Stimulated activated naive CD4-positive, alpha-beta T cell (primary cell): ENCODE results near the gene FOXL3.

ENCODE experiments used
- DNase-seq, 6 experiments: peaks; one replicate each; lab custom pipeline; 2025; lab: John Stamatoyannopoulos, UW

Gene FOXL3

DNA sequence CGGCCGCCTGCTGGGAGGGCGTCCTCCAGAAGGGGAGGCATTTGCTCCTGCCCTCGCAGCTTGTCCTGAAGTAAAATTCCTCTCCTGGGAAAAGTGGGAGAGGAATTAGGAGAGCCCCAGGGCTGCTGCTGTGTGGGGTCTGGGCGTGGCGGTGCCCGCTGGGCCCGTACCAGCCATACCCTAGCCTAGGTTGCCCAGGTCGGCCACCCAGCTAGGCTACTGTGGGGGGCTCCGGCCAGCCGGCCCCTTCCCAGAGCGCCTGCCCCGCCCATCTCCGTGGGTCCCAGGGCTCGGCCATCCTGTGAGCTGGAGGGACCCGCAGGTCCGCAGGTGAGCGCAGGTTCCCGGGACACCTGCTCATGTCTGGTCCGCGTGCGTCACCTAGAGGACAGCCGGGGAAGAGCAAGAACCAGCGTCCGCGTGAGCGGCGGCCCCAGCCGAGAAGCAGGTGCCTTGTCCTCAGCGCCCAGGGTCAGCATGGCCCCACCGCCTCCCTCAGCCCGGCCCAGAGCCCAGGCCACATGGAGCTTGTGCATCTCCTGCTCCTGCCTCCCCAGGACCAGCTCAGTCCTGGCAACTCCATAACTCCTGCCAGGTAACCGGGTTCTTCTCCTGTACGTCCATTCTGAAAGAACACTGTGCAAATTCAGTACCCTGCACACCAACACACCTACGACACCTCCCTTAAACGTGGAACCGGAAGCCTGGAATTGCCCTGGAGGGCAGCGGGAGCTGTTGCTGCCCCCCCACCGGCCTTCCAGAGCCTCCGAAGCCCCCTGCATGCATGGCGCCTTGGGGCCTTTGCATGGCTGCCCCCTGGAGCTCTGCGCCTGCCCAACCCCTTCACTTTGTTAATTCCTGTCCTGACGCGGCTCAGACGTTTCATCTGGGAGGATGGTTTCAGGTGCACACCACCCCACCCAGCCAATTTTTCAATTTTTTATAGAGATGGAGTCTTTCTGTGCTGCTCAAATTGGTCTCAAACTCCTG lies 22.8 kb upstream of the FOXL3 start:
- DNase-seq = no peak

GRCh38 chr7:268991-269390 lies 21.0 kb upstream of the FOXL3 start:
- no peak for DNase-seq

DNA sequence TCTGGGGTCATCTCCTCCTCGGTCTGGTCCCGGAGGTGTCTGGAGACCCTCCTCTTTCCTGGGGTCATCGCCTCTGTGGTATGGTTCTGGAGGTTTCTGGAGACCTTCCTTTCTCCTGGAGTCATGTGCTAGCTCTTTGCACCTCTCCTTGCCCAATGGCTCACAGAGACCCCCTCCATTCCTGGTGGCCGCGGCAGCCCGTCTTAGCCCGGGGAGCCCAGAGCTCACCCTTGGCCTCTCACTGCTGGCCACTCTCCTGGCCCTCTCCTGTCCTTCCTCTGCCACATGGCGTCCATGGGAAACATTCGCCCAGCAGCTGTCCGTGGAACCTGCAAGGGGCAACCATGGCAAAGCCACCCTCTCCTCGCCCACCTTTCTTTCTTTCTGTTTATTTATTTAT lies 20.2 kb upstream of the FOXL3 start:
- DNase-seq = no peak

- no peak for DNase-seq
Observed at GRCh38 chr7:270351-270983, 19.5 kb upstream of the FOXL3 start.

- DNase-seq = no peak
Observed at GRCh38 chr7:271266-272107, 18.5 kb upstream of the FOXL3 start.

DNA sequence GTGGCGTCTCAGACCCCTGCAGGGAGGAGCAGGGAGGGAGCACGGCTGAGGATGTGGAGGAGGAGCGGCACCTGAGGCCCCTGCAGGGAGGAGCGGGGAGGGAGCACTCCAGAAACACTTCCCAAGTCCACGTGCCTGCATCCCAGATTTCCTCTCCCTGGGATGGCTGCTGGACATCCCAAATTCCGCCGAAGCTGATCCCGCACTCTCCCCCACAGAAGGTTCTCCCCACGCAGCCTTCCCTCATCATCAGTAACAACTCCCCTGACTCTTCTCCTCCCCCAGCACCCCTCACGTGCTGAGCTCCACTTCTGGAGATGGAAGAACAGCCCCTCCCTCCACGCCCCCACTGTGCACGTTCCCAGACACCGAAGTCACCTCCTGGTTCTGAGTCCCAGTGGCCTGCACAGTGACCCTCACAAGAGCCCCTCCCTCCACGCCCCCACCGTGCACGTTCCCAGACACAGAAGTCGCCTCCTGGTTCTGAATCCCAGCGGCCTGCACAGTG lies 17.8 kb upstream of the FOXL3 start:
- no peak for DNase-seq

- no peak for DNase-seq
Observed at GRCh38 chr7:272631-273030, 17.3 kb upstream of the FOXL3 start.

DNA sequence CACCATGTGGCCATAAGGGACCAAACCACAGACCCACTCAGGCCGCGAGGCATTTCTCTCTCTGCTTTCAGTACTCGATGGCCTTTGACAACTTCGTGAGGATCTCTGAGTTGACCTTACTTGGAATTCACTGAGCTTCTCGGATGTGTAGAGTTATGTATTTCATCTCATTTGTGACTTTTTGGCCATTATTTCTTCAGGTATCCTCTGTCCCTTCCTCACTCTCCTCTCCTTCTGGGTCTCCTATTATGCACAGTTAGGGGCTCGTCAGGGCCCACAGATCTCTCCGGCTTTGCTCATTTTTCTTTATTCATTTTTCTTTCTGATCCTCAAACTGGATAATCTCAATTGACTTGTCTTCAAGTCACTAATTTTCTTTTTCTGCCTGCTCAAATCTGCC lies 16.6 kb upstream of the FOXL3 start:
- no peak for DNase-seq

DNA sequence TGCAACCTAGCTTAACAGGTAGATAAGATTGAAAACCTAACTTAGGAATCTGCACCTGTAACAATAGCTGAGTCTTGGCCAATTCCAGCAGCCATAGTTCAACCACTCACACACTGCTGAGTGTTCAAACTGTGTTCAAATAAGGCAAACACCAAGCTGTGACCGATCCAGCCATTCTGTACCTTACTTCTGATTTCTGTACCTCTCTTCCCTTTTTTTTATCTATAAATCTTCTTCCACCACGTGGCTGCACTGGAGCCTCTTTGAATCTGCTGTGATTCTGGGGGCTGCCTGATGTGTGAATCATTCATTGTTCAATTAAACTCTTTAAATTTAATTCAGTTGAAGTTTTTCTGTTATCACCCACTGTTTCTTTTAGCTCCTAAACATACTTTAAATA lies 15.7 kb upstream of the FOXL3 start:
- no peak for DNase-seq

- DNase-seq = no peak
Observed at GRCh38 chr7:276230-276835, 13.6 kb upstream of the FOXL3 start.

DNA sequence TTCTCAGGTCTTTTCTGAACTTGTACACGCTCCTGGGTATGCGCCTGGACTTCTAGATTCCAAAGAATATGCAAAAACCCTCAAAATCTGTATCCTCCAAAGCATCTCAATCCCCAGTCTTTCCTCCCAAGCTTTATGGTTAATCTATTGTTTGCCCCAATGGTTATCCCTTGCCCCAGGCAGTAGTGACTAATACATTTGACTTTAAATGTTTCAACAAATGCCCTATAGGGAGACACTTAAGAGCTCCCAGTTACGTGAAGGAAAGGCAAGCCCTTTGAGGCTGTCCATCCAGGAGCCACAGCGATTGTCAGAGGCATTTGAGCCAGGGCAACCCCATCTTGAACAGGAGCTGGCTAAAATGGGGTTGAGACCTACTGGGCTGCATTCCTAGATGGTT lies 12.7 kb upstream of the FOXL3 start:
- DNase-seq = no peak

- no peak for DNase-seq
Observed at GRCh38 chr7:278081-278480, 11.9 kb upstream of the FOXL3 start.

GRCh38 chr7:279821-280220 lies 10.1 kb upstream of the FOXL3 start:
- DNase-seq = no peak

- no peak for DNase-seq
Observed at GRCh38 chr7:280461-280860, 9.5 kb upstream of the FOXL3 start.

DNA sequence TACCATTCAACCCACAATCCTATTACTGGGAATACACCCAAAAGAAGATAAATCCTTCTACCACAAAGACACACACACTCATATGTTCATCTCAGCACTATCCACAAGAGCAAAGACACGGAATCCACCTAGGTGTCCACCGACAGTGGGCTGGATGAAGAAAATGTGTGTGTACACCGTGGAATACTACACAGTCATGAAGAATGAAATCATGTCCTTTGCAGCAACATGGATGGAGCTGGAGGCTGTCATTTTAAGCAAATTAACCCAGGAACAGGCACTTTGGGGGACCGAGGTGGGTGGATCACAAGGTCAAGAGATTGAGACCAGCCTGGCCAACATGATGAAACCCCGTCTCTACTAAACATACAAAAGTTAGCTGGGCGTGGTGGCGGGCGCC lies 8.3 kb upstream of the FOXL3 start:
- no peak for DNase-seq

DNA sequence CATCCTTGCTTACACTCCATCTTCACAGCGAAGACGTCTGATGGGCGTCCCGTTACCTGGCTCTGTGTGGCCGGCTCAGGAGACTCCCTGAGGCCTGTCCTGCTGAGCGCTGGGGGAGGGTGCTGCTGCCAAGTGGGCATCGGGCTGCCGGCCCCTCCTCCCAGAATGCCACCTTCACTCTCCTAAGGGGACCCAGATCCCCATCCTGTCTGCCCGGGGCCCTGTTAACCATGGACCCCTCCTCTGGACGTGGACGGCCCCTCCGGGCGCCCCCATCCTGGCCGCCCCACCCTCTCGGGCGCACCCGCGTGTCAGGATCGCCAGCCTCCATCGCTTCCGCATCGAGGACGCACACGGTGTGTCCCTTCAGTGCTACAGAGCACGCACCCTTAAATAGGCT lies 7.3 kb upstream of the FOXL3 start:
- no peak for DNase-seq

GRCh38 chr7:284762-285722 lies 4.9 kb upstream of the FOXL3 start:
- DNase-seq = no peak

DNA sequence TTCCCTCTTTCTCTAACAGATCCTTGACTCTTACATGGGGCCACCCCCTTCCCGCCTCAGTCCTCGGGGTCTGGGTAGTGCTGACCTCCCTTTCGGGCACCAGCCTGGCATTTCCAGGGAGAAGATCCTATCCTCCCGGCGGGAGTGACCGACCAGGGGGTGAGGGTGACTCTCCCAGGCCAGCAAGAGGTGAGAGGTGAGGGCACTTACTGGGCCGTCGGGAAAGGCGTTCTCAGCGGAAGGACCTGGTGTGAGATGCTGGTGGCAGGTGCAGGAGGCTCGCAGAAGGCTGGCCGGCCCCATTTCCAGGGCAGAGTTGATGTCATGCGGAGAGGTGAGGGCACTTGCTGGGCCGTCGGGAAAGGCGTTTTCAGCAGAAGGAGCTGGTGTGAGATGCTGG lies 4.2 kb upstream of the FOXL3 start:
- no peak for DNase-seq

DNA sequence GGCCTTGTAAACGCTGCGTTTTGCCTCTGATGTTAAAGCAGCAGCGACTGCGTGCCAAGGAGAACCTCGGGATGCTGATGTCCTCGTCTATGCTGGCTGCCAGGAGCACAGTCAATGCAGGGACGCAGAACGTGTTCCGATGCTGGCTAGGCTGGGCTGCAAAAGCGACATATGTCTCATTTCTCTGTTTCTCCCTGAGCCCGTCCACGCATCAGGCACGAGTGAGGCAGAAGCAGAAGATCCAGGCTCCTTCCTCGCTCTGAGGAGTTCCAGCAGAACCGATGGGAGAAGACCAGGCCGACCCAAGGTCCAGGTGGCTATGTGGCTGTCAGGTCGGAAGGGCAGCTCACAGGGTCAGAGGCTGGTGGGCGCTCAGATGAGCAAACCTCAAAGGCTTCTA lies 3.7 kb upstream of the FOXL3 start:
- DNase-seq = no peak

GRCh38 chr7:288671-289101 lies 1.3 kb upstream of the FOXL3 start:
- no peak for DNase-seq
